Esophagus (tissue), 2 donors: ENCODE results near the gene NDUFC1. TPM values are rescaled to one million over a fixed set of nuclear protein-coding genes. Genes with fewer than 3 reads are reported as not detected.
A peak's percentile ranks its signal among the peaks of the same experiment; 100 is the strongest.

Experiments
- H3K27ac ChIP-seq, 2 donors: one replicate each; pipeline ENCODE4 v1.5.1; 2013; ENCODE audit warnings: low read depth in 2 of 2, mild to moderate bottlenecking in 2 of 2, inconsistent platforms in 1 of 2, low read length in 1 of 2, moderate library complexity in 1 of 2
- H3K27me3 ChIP-seq, 2 donors: one replicate each; pipeline ENCODE4 v1.6.1; 2013; ENCODE audit warnings: low read length in 2 of 2, control low read depth in 1 of 2, mild to moderate bottlenecking in 1 of 2; ENCODE audit not compliant: insufficient read depth in 2 of 2, control insufficient read depth in 1 of 2
- H3K36me3 ChIP-seq, 2 donors: one replicate each; pipeline ENCODE4 v1.6.1; 2013; ENCODE audit warnings: low read length in 1 of 2; ENCODE audit not compliant: control insufficient read depth in 2 of 2, insufficient read depth in 2 of 2
- H3K4me1 ChIP-seq, 2 donors: one replicate each; pipeline ENCODE4 v1.6.1; 2013; ENCODE audit warnings: low read length in 1 of 2; ENCODE audit not compliant: control insufficient read depth in 2 of 2, insufficient read depth in 2 of 2
- H3K4me3 ChIP-seq, 2 donors: one replicate each; pipeline ENCODE4 v1.5.1; 2013; ENCODE audit warnings: low read length in 2 of 2, mild to moderate bottlenecking in 2 of 2, low read depth in 1 of 2, moderate library complexity in 1 of 2
- H3K9me3 ChIP-seq, 2 donors: one replicate each; pipeline ENCODE4 v1.6.1; 2013; ENCODE audit warnings: mild to moderate bottlenecking in 2 of 2, low read depth in 1 of 2, low read length in 1 of 2, moderate library complexity in 1 of 2; ENCODE audit not compliant: control insufficient read depth in 2 of 2, insufficient read depth in 1 of 2
- WGBS, 2 donors: extraction: QIAGEN DNeasy Blood & Tissue Kit; methylation state at CpG; one replicate each; pipeline ENCODE4 v1.1.7; 2013; 5-methylcytosine and 5-hydroxymethylcytosine counted together
- polyA plus RNA-seq, 2 donors: library from polyadenylated mRNA; stranded (reverse); fragments of 200-250 nt; gene quantifications; one replicate each; pipeline ENCODE4 v1.2.3, GENCODE V29; 2013
- donor health status: healthy with polysubstance abuse.
- donor health status: Bipolar disorder and iron deficiency.

NDUFC1 gene
- polyA plus RNA-seq, 2 donors: 79.0 to 102 TPM

DNA sequence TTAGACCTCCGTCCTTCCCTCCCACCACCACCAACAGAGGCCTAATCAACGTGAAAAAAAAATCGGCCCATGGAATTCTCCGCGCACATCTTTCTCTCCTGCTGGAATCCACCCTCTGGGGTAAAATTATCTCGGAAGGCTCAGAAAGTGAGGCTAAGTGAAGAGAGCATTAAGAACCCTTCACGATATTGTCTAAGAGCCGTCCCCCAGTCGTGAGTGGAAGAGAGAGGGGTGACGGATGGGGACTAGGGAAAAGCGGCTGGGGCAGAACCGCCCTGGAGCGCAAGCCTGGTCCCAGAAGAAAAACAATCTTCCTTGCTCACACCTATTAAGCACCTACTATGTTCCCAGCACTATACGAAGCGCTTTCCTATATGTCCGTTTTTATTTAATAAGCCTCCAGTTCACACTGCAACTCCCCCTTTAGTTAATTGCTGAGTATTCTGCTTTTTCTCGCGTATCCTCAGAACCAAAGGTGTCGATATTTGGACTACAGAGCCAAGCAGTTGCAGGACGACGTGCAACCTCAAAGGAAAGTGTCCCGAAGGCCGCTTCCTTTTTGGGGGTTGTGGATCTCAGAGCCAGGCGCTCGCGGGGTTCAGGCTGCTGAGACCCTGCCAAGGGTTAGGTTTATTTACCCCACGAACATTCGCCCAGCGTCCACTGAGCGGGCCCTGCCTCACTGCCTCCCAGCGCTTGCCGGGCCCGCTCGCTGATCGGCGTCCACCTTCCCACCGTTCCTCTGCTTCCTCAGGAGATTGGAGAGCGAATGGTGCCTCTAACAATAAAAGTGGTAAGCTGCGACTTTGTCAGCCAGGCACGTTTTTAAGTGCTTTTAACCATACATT is 23.1 kb downstream of the NDUFC1 start:
- H3K36me3 ChIP-seq: no peaks in the 10 kb centered on the region
- H3K27me3 ChIP-seq: no peaks in the 10 kb centered on the region
- H3K27ac ChIP-seq: no peak overlapping the region
- H3K4me1 ChIP-seq: peaks cover 4 to 5% of the 10 kb centered on the region in 2 donors
- H3K4me3 ChIP-seq: peak overlapping the region in 1 of 2 donors; percentile 55
- 21 to 24% methylated on average over 40 of the region's 40 CpGs for WGBS, 2 donors
- H3K9me3 ChIP-seq: no peaks in the 10 kb centered on the region

DNA sequence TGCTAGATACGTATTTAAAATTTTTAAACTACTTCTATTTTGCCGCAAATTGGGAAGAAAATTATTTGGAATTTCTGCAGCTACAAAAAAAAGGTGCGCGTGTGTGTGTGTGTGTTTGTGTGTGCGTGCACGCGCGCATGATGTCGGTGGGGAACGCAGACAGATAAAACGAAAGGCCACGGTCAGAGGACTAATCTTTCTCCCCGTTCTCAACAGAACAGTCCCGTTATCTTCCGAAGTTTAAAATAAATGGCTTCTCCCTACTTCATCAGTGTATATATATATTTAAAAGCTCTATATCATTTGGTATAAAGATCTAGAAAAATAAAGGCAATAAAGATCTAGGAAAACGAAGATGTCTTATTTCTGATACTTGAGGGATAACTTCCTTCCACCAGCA is 23.8 kb downstream of the NDUFC1 start:
- H3K27me3 ChIP-seq: no peaks in the 10 kb centered on the region
- 75 to 76% methylated on average over 16 of the region's 16 CpGs for WGBS, 2 donors
- peaks cover 4 to 5% of the 10 kb centered on the region in 2 donors for H3K4me1 ChIP-seq
- H3K4me3 ChIP-seq: no peak overlapping the region
- H3K36me3 ChIP-seq: no peaks in the 10 kb centered on the region
- H3K9me3 ChIP-seq: no peaks in the 10 kb centered on the region
- H3K27ac ChIP-seq: no peak overlapping the region

DNA sequence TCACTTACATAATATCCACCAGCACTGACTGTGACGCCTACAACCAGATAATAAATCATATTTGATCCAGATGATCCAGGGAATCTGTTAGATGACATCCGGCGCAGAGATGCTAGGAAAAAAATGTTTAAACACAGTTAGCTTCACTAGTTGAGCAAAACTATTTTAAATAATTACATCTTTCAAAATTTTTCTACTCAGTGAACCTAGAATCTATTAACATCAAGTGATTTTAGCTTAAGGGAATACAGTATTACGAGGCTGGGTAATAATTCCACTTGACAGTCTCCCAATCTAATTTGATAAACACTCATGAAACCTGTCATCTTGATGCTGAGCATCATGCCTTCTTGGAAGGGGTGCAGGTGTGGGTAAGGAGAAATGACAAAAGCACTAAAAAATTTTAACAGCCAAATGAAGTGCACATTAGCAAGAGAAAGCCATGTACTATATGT is 27.0 kb downstream of the NDUFC1 start:
- H3K4me1 ChIP-seq: peaks cover 4 to 5% of the 10 kb centered on the region in 2 donors
- no peak overlapping the region for H3K27ac ChIP-seq
- H3K9me3 ChIP-seq: no peaks in the 10 kb centered on the region
- no peaks in the 10 kb centered on the region for H3K36me3 ChIP-seq
- H3K4me3 ChIP-seq: no peak overlapping the region
- H3K27me3 ChIP-seq: no peaks in the 10 kb centered on the region
- 88 to 91% methylated on average over 4 of the region's 4 CpGs for WGBS, 2 donors

DNA sequence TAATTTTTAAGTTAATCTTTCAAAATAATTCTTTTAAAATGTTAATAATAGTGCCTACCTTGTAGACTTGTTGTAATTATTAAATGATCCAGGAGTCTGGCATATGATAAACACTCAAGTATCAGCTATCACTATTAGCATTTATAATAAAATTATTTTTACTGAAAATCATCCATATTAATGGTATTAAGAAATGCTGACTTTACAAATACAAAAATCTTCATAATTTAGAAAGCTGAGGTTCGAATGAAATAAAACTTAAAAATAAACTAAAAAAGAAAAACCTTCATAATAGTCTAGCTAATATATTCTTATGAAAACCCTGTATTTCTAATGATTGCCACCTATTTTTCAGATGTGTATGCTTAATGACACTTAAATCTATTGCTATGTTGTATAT is 27.5 kb downstream of the NDUFC1 start:
- Histone ChIP-seq H3K4me3 (no peak overlapping the region), H3K4me1 (peaks cover 0 to 5% of the 10 kb centered on the region in 2 donors), H3K27ac (no peak overlapping the region), H3K27me3 (no peaks in the 10 kb centered on the region), H3K9me3 (no peaks in the 10 kb centered on the region), H3K36me3 (no peaks in the 10 kb centered on the region)
- 91 to 95% methylated on average over 1 of the region's 1 CpG for WGBS, 2 donors

DNA sequence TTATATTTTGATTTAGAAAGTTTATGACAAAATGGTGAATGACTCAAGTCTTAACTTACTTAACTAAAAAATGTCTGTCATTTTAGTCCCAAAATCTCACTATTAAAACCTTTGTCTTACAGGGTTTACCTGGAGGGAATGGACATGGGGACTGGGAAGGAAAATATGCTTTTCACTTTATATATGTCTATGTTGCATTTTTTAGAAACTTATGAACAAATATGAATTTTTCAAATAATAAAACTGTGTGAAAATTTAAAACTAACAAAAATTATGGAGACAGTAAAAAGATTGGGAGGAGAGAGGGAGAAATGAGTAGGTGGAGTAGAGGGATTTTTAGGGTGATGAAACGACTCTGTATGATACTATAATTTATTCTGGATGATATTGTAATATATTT is 28.4 kb downstream of the NDUFC1 start:
- no peak overlapping the region for H3K27ac ChIP-seq
- H3K27me3 ChIP-seq: no peaks in the 10 kb centered on the region
- H3K36me3 ChIP-seq: no peaks in the 10 kb centered on the region
- WGBS, 2 donors: 73 to 83% methylated on average over 1 of the region's 1 CpG
- H3K4me3 ChIP-seq: no peak overlapping the region
- no peaks in the 10 kb centered on the region for H3K9me3 ChIP-seq
- no peaks in the 10 kb centered on the region for H3K4me1 ChIP-seq

DNA sequence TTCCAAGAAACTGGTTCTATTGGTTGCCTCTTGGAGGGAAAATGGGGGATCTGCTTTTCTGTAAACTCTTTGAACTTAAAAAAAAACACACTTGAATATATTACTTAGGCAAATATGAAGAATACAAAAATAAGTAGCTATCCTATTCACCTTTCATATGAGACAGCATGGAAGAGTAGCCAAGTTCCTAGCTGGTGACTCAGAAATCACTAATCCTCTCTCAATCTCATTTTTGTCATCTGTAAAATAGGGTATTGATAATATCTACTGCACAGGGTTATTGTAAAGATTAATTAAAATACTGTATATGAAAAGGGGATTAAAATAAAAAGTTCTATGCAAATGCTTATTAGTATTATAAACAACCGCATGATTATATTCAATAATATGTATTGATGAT is 35.0 kb downstream of the NDUFC1 start:
- Histone ChIP-seq H3K27me3 (no peaks in the 10 kb centered on the region), H3K36me3 (no peaks in the 10 kb centered on the region), H3K9me3 (no peaks in the 10 kb centered on the region), H3K27ac (no peak overlapping the region), H3K4me3 (peak overlapping the region in 1 of 2 donors; percentile 51), H3K4me1 (no peaks in the 10 kb centered on the region)
- WGBS, 2 donors: 86 to 92% methylated on average over 1 of the region's 1 CpG

DNA sequence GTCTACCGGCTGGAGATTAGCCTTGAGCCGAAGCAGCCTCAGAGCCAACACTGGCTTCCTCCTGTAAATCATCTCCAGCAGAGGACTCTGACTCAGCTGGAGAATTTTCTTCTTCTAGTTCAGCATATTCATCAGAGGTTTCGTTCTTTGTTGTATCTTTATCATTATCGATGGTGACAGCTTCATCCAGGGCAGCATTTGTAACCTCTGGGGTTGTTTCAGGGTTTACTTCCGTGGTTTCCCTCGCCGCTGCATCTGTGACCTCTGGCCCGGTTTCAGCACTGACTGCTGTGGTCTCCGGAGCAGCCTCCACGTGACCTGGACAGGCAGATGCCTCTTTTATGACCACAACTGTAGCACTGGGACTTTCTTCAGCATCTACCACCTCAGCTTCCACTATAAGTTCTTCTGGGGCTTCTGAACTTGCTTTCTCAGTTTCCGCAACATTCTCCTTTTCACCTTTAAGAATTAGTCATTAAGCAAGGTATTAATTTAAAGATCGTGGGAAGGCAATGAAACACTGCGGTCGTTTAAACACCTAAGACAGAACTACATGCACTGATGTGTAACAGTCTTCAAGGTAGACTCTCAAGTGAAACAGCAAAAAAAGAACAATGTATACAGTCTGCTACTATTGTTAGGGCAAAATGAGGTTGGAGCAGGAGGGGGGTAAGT is 35.6 kb downstream of the NDUFC1 start:
- Histone ChIP-seq H3K36me3 (no peaks in the 10 kb centered on the region), H3K27ac (peak overlapping the region in 1 of 2 donors; percentile 60), H3K4me3 (peak overlapping the region; percentile 12 to 51), H3K27me3 (no peaks in the 10 kb centered on the region), H3K9me3 (no peaks in the 10 kb centered on the region), H3K4me1 (no peaks in the 10 kb centered on the region)
- WGBS, 2 donors: 13 to 19% methylated on average over 14 of the region's 14 CpGs

DNA sequence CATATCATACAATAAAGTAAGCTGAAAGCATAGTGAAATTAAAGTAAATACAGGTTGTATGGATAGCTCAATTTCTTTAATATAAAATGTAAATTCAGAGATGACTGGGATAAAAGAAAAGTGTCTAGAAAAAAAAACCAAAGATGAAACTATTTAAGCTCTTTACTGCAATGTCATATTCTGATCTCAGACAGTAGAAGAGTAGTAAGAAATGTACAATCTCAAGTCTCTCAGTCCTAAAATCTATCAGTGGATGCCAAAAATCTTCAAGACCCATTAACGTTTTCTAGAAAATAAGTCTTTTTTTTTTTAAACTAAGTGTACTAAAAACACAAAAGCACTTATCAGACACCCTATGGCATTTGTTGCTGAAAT is 36.1 kb downstream of the NDUFC1 start:
- no peak overlapping the region for H3K27ac ChIP-seq
- WGBS, 2 donors: 3 to 5% methylated on average over 1 of the region's 1 CpG

DNA sequence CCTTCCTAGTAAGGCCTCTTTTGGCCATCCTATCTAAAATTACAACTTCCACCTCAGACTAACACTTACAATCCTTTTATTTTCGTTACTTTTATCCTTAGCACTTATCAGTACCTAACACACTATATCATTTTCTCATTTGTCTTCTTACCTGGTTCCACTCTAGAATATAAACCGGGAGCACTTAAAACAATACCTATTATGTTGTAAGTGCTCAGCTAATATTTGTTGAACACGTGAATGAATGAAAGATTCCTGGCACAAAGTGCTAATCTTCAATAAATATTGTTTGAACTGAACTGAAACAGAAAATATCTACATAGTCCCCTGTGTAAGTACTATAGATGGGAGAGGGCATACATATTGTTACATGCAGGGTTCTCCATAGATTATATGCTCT is 36.6 kb downstream of the NDUFC1 start:
- 44 to 48% methylated on average over 3 of the region's 3 CpGs for WGBS, 2 donors
- H3K9me3 ChIP-seq: no peaks in the 10 kb centered on the region
- no peaks in the 10 kb centered on the region for H3K4me1 ChIP-seq
- no peaks in the 10 kb centered on the region for H3K27me3 ChIP-seq
- H3K4me3 ChIP-seq: no peak overlapping the region
- H3K27ac ChIP-seq: no peak overlapping the region
- H3K36me3 ChIP-seq: no peaks in the 10 kb centered on the region

More for the DNA sequence above, 36.1 kb downstream of the NDUFC1 start:
- H3K4me3 ChIP-seq: peak overlapping the region in 1 of 2 donors; percentile 51
- H3K36me3 ChIP-seq: no peaks in the 10 kb centered on the region
- no peaks in the 10 kb centered on the region for H3K4me1 ChIP-seq
- no peaks in the 10 kb centered on the region for H3K27me3 ChIP-seq
- no peaks in the 10 kb centered on the region for H3K9me3 ChIP-seq
